Stimulated activated CD4-positive, alpha-beta T cell treated with anti-CD3 and anti-CD28 coated beads, TNF-alpha, amount 100 ng/mL, for 24 hours (primary cell): ENCODE data around the gene NUDT22.

Source experiments
- DNase-seq, 3 experiments: peaks; one replicate each; pipeline ENCODE4 v3.0.0-alpha.2; 2020; ENCODE audit warnings: low read depth in 3 of 3

NUDT22 gene

GRCh38 chr11:64206457-64207255 is 19.4 kb upstream of the NUDT22 start, which contains the start of gene FERMT3:
Gene FERMT3, plus strand, starts transcription at chr11:64206721. Its CDS starts 644 bp downstream, at chr11:64207365.
- peak in 2 of 3 experiments; percentile 64 to 88 for DNase-seq

DNA sequence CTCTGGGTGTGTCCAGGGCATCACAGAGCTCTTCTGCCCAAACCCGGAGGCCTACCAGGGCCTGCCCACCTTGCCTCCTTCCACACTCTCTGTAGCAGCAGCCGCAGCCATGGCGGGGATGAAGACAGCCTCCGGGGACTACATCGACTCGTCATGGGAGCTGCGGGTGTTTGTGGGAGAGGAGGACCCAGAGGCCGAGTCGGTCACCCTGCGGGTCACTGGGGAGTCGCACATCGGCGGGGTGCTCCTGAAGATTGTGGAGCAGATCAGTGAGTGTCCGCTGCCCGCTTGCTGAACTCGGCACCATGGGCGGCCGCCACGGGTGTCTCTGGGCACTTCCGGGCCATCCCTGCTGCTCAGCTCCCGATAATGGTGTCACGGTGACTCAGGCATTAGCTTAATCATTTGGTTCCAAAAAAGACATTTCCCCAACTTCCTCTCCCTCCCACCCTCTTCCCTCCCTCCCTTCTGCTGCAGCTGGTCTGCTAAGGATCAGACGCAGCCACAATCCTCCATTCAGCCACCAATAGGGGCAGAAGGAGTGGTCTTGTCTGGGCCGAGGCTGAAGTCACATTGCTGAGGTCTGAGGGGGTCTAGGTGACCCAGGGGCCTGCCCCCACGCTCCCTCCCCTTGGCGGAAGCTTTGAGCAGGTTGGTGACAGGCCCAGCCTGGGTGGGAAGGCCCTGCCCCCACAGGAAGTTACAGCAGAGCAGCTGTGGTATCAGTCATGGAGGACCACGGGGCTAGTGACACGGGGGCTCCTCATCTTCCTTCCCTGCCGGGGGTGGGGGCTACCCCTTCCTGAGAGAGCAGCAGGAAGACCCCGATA is 18.6 kb upstream of the NUDT22 start:
- peak; percentile 62 to 85 (median 69) for DNase-seq

- no peak for DNase-seq
Observed at GRCh38 chr11:64208086-64208795, 17.8 kb upstream of the NUDT22 start.

DNA sequence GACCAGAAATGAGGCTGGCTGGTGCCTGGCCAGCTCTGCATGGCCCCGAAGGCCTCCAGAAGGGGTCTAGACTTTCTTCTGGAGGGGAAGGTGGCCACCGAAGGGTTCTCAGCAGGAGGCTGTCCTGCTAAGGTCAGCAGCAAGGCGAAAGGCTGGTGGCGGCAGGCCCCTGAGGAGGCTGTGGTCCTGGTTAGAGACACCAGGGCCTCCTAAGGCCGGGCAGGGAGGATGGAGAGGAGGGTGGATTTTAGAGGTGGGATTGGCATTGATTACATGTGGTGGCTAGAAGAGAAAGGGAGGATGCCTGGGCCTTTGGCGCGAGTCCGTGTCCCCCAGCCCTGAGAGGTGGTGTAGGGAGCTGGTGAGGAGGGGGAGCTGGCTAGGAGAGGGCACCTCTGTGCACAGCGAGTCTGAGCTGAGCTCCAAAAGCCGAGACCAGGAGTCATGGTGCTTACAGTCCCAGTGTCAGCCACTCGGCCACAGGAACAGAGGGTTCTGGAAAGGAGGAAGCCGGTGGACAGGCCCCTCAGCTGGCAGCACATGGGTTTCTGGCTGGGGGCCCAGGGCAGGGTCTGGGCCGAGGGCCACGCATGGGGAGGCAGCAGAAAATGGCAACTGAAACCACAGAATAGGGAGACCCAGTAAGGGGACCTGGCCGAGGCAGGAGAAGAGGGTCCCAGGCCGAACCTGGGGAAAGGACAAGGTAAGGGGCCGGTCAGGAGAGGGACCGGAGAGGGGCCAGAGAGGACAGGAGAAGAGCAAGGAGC is 17.1 kb upstream of the NUDT22 start:
- no peak for DNase-seq

GRCh38 chr11:64209563-64209843 is 16.6 kb upstream of the NUDT22 start:
- no peak for DNase-seq

- DNase-seq: no peak
Observed at GRCh38 chr11:64210301-64211020, 15.6 kb upstream of the NUDT22 start.

GRCh38 chr11:64211181-64211872 is 14.7 kb upstream of the NUDT22 start:
- DNase-seq: no peak

- no peak for DNase-seq
Observed at GRCh38 chr11:64216879-64217278, 9.2 kb upstream of the NUDT22 start.

DNA sequence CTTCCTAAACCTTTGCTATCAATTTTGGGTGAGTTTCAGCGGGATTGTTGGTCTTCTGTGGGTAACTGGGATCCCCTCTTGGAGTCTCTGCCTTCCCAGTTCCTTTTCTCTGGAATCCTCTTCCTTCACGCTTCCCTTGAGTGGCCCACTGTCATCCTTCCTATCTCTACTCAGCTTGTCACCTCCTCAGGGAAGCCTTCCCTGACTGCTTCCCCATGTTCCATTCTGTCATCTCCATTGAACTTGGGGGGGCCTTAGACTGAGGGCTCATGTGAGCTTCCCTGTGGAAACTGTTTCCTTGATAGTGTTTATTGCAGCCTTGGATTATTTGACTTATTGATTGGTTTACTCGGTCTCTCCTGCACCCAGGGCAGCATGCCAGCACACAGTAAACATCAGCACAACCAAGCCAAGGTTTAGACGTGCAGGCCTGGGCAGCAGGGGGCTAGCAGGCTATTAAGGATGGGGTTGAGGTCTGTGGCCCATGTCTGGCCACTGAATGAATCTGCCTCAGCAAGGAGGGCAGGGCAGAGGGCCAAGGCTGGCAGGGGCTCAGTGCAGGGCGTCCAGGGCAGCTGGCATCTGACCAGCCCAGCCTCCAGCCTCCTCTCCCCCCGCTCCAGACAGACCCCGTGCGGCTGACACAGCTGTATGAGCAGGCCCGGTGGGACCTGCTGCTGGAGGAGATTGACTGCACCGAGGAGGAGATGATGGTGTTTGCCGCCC is 7.3 kb upstream of the NUDT22 start:
- no peak for DNase-seq

DNA sequence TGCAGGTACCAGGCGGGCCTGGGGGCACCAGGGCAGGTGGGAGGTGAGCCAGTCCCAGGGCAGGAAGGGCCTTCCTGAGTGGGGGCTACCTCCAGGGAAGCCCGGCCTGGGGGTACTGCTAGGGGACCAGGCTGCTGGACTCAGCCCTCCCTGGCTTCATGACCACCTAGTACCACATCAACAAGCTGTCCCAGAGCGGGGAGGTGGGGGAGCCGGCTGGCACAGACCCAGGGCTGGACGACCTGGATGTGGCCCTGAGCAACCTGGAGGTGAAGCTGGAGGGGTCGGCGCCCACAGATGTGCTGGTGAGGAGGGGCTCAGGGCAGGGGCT is 6.8 kb upstream of the NUDT22 start:
- no peak for DNase-seq

DNA sequence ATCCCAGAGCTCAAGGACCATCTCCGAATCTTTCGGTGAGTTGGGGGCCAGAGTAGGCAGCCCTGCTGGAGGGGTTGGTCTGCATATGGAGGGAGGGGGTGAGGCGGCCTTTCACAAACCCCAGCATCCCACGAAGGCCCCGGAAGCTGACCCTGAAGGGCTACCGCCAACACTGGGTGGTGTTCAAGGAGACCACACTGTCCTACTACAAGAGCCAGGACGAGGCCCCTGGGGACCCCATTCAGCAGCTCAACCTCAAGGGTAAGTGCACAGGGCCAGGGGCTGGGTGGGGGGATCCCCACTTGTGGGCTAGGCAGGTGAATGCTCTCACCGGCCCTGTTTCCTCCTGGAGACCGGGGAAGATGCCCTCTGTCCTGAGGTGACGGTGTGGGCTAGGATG is 6.3 kb upstream of the NUDT22 start:
- no peak for DNase-seq

DNA sequence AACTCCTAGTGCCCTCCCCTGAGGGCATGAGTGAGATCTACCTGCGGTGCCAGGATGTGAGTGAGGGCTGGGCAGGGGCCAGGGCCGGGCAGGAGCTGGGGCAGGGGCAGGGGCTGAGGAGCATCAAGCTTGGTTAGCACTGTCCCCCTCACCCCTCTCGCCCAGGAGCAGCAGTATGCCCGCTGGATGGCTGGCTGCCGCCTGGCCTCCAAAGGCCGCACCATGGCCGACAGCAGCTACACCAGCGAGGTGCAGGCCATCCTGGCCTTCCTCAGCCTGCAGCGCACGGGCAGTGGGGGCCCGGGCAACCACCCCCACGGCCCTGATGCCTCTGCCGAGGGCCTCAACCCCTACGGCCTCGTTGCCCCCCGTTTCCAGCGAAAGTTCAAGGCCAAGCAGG is 5.8 kb upstream of the NUDT22 start:
- DNase-seq: no peak

GRCh38 chr11:64220798-64221197 is 5.3 kb upstream of the NUDT22 start:
- no peak for DNase-seq

GRCh38 chr11:64222651-64223000 is 3.4 kb upstream of the NUDT22 start:
- no peak for DNase-seq

GRCh38 chr11:64223001-64223651 is 2.9 kb upstream of the NUDT22 start:
- DNase-seq: no peak

DNA sequence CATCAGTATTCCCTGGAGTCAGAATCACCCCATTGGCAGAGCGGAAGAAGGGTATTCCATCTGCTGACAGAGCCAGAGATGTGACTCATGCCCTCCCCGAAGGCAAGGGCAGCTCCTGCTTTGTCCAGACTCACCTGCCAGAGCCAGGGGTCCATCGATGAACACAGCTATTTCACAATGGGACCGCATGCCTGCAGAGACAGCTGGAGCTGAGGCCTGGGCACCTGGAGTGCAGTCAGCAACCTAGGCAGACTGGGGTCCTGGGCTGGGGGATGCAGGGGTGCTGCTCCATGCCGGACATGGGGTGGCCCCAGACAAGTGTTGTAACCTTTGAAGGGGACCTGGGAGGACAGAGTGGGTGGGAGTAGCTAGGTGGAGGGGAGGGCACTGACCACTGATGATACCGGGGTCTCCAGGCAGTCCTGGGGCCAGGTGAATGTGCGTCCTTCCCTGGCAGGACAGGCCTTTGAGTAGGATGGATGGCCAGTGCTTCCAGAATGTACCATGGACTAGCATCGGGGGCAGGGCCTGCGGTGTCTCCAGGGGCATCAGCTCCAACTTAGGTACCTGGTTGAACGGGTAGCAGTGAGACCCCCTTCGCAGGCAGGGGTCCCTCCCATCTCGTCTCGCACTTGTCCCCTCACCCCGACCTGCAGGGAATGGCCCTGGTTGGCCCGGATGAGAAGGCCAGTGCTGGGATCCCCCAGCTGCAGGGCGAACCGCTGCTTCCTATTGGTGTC is 1.8 kb upstream of the NUDT22 start:
- no peak for DNase-seq

- no peak for DNase-seq
Observed at GRCh38 chr11:64224891-64225607, 1.0 kb upstream of the NUDT22 start.

DNA sequence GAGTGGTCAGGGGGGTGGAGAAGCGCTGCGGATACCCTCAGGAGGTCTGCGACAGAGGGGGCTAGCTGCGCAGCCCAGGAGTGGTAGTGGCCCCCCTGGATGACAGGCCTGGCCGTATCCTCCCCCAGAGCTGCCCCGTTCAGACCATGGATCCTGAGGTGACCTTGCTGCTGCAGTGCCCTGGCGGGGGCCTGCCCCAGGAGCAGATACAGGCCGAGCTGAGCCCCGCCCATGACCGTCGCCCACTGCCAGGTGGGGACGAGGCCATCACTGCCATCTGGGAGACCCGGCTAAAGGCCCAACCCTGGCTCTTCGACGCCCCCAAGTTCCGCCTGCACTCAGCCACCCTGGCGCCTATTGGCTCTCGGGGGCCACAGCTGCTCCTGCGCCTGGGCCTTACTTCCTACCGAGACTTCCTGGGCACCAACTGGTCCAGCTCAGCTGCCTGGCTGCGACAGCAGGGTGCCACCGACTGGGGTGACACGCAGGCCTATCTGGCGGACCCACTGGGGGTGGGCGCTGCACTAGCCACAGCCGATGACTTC is 505 bp downstream of the NUDT22 start:
- peak in 1 of 3 experiments; percentile 72 for DNase-seq
